Fibroblast of lung (primary cell): ENCODE measurements around the gene STK32B. TPM values are rescaled to one million over a fixed set of nuclear protein-coding genes. Genes with fewer than 3 reads are reported as not detected.
"Not testable (repeated sequence)": the region's sequence is repeated elsewhere in the genome, so short reads cannot be mapped to it uniquely, and the experiment has no call there.

Source experiments
- DNase-seq, 2 donors: peaks; one replicate each; pipeline versions ENCODE4 v3.0.0 to v3.0.0-alpha.2; 2010; ENCODE audit warnings: low read depth in 2 of 2
- H2AFZ ChIP-seq: 2 replicates; pipeline ENCODE4 v1.5.1; 2012; ENCODE audit warnings: low read length, control low read depth, inconsistent platforms
- H3K27ac ChIP-seq: 2 replicates; pipeline ENCODE4 v1.5.1; 2011; ENCODE audit warnings: low read length, control low read depth; ENCODE audit not compliant: insufficient read depth
- H3K27me3 ChIP-seq: 2 replicates; pipeline ENCODE4 v1.5.1; 2011; ENCODE audit warnings: mild to moderate bottlenecking, low read length; ENCODE audit not compliant: control insufficient read depth, insufficient read depth
- H3K36me3 ChIP-seq: 2 replicates; pipeline ENCODE4 v1.5.1; 2011; ENCODE audit warnings: low read length; ENCODE audit not compliant: control insufficient read depth, insufficient read depth
- H3K4me1 ChIP-seq: 2 replicates; pipeline ENCODE4 v1.5.1; 2011; ENCODE audit warnings: low read length; ENCODE audit not compliant: control insufficient read depth, insufficient read depth; ENCODE audit errors: extremely low read depth
- H3K4me2 ChIP-seq: 2 replicates; pipeline ENCODE4 v1.5.1; 2011; ENCODE audit warnings: low read length, control low read depth; ENCODE audit not compliant: insufficient read depth; ENCODE audit errors: extremely low read depth
- H3K4me3 ChIP-seq, 4 experiments: fragments of 200-600 bp in 1 of 4; sonication (generic) in 1 of 4; replicated peaks in 1 of 4; 2 replicates each; pipeline ENCODE4 v1.5.1; 2011 to 2016; ENCODE audit warnings: low read length in 4 of 4, low read depth in 3 of 4, mild to moderate bottlenecking in 3 of 4, control low read depth in 2 of 4, inconsistent platforms in 1 of 4, mixed read lengths in 1 of 4; ENCODE audit not compliant: insufficient read depth in 1 of 4; ENCODE audit errors: control extremely low read depth in 1 of 4
- H3K79me2 ChIP-seq: 2 replicates; pipeline ENCODE4 v1.5.1; 2012; ENCODE audit warnings: mild to moderate bottlenecking, low read length, inconsistent platforms; ENCODE audit not compliant: control insufficient read depth, insufficient read depth
- H3K9ac ChIP-seq: 2 replicates; pipeline ENCODE4 v1.5.1; 2011; ENCODE audit warnings: mild to moderate bottlenecking, low read length, control low read depth; ENCODE audit not compliant: insufficient read depth
- H3K9me3 ChIP-seq: 2 replicates; pipeline ENCODE4 v1.5.1; 2012; ENCODE audit warnings: low read depth, low read length; ENCODE audit not compliant: control insufficient read depth, insufficient read depth
- H4K20me1 ChIP-seq: 2 replicates; pipeline ENCODE4 v1.5.1; 2011; ENCODE audit warnings: low read length; ENCODE audit not compliant: control insufficient read depth, insufficient read depth; ENCODE audit errors: extremely low read depth
- EZH2 ChIP-seq: IDR thresholded peaks from 2 replicates; pipeline ENCODE4 v1.5.1; 2012; ENCODE audit warnings: low read length, control low read depth, mild to moderate bottlenecking; ENCODE audit errors: missing control alignments
- polyA minus RNA-seq: library from RNA; depleted of rRNA, polyadenylated mRNA; stranded (reverse); fragments of >200 nt; gene quantifications from 2 replicates; pipeline ENCODE4 v1.2.3, GENCODE V29; 2011; ENCODE audit warnings: low replicate concordance
- polyA plus RNA-seq, 2 donors: library from polyadenylated mRNA; depleted of rRNA in 1 of 2; stranded (reverse) in 1 of 2; unstranded in 1 of 2; fragments of >200 nt; gene quantifications; 2 replicates each; pipeline ENCODE4 v1.2.1, GENCODE V29; 2011 to 2012; ENCODE audit warnings: missing spikeins in 1 of 2
- total RNA-seq: library from RNA; depleted of rRNA; stranded (reverse); fragments of >200 nt; gene quantifications from 2 replicates; pipeline ENCODE4 v1.2.1, GENCODE V29; 2014
- TF ChIP-seq, protein P1 (sequence below), 2 donors: IDR thresholded peaks in 1 of 2; conservative IDR thresholded peaks in 1 of 2; 1 replicate in 1 of 2; 2 replicates in 1 of 2; pipeline ENCODE4 v1.5.1; 2011 to 2012; ENCODE audit warnings: low read length in 2 of 2, control low read depth in 1 of 2, inconsistent platforms in 1 of 2, low read depth in 1 of 2, mild to moderate bottlenecking in 1 of 2

STK32B gene
- under 0.01 and 0.50 TPM in 2 replicates for total RNA-seq
- polyA plus RNA-seq = 1.3 and 1.4 TPM in 2 replicates
- polyA plus RNA-seq (2012) = 1.3 and 1.7 TPM in 2 replicates
- 0.98 and 4.7 TPM in 2 replicates for polyA minus RNA-seq

DNA sequence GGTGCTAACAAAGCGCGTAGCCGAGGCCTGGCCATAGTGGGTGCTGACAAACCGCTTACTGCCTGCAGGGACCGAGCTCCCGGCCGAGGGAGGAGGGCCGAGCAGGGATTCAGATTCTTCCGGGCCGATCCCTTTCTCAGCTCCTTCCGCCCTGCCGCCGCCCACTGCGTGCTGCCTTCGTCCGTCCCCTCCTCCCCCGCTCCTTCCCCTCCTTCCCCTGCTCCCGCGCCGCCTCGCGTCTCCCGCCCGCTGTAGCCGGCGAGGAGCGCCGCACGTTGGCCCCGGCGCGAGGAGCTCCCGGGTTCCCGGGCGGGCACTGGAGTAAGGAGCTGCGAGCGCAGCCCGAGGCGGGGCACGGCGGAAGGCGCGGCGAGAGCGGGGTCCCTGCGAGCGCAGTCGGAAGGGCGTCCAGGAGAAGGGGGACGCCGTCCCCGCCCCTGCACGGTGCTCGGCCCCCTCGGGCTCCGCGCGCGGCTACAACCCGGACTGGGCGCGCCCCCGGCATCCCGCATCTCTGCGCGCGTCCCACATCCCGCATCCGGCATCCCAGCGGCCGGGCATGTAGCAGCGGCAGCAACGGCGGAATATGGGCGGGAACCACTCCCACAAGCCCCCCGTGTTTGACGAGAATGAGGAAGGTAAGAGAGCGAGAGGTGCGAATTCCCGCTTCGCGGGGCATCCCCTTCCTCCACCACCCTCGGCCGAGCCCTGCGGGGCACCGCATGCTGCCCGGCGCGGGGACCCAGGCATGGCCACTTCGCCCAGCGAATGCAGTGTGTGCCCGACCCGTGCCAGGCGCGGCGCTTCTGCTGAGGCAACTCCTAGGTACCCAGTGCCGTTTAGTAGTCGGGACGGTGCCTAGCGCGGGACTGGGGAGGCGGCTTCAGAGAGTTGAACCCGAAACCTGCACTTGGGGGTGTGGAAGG is at the start of gene STK32B:
Gene STK32B, plus strand, starts transcription at position 203 of the 926 bp plus-strand sequence.
- peaks cover 8% of the 10 kb centered on the region for H3K27me3 ChIP-seq
- peaks cover 2% of the 10 kb centered on the region for H3K4me1 ChIP-seq
- H3K9ac ChIP-seq = peak within 1 kb of the TSS; percentile 48
- no peaks in the 10 kb centered on the region for H3K9me3 ChIP-seq
- H3K27ac ChIP-seq = no peak within 1 kb of the TSS
- H3K4me3 ChIP-seq = peak within 1 kb of the TSS; percentile 39 to 66 (median 56)
- no peaks in the 10 kb centered on the region for H4K20me1 ChIP-seq
- no peaks in the 10 kb centered on the region for H3K36me3 ChIP-seq
- TF ChIP-seq, protein P1, sequence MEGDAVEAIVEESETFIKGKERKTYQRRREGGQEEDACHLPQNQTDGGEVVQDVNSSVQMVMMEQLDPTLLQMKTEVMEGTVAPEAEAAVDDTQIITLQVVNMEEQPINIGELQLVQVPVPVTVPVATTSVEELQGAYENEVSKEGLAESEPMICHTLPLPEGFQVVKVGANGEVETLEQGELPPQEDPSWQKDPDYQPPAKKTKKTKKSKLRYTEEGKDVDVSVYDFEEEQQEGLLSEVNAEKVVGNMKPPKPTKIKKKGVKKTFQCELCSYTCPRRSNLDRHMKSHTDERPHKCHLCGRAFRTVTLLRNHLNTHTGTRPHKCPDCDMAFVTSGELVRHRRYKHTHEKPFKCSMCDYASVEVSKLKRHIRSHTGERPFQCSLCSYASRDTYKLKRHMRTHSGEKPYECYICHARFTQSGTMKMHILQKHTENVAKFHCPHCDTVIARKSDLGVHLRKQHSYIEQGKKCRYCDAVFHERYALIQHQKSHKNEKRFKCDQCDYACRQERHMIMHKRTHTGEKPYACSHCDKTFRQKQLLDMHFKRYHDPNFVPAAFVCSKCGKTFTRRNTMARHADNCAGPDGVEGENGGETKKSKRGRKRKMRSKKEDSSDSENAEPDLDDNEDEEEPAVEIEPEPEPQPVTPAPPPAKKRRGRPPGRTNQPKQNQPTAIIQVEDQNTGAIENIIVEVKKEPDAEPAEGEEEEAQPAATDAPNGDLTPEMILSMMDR (conservative IDR thresholded peaks at IDR 0.05 in 1 of 2, IDR thresholded peaks at IDR 0.05 in 1 of 2; ENCODE audit: low read depth in 1 of 2, low read length in 2 of 2) = no peak
- no peak for TF ChIP-seq EZH2
- H3K4me2 ChIP-seq = peak within 1 kb of the TSS; percentile 97
- H3K79me2 ChIP-seq = no peaks in the 10 kb centered on the region
- peak within 1 kb of the TSS; percentile 84 for H2AFZ ChIP-seq
- peak; percentile 60 to 84 for DNase-seq

DNA sequence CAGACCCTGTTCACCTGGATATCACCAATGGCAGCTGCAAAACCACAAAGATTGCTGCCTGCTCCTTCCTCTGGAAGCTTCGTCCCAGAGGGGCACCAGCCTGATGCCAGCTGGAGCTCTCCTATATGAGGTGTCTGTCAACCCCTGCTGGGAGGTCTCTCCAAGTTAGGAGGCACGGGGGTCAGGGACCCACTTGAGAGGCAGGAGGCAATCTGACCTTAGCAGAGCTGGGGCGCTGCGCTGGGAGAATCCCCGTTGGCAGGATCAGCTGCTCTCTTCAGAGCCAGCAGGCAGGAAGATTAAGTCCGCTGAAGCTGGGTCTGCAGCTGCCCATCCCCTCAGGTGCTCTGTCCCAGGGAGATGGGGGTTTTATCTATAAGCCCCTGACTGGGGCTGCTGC is 49.6 kb upstream of the STK32B start:
- not testable (repeated sequence) for H3K79me2 ChIP-seq, H4K20me1 ChIP-seq, H3K9me3 ChIP-seq, DNase-seq, H3K27me3 ChIP-seq, H3K36me3 ChIP-seq, H3K27ac ChIP-seq, H3K4me1 ChIP-seq, H3K9ac ChIP-seq, H2AFZ ChIP-seq, H3K4me3 ChIP-seq, H3K4me2 ChIP-seq

DNA sequence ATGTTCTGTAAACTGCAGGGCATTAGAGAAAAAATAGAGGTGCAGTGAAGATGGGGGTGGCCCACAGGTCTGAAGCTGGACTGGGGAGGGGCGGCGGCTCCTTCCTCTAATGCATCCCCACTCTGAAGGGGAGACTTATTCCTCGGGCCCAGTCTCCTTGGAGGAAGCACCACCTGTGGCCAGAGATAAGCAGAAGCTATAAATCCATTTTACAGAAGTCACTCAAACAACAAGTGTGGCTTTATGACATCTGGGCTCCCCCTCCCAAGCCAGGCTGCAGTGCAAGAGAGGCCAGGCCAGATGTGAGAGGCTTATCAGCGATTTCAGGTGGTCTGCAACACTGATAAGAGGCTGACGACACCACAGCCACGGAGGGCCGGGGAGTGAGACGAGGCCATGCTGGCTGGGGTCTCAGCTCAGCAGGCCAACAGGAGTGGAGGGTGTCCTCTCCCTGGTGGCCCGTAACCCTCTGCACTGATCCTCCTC is 47.9 kb upstream of the STK32B start:
- no peak overlapping the region for H2AFZ ChIP-seq
- H3K4me1 ChIP-seq = no peaks in the 10 kb centered on the region
- no peaks in the 10 kb centered on the region for H3K79me2 ChIP-seq

More for the DNA sequence above, 47.9 kb upstream of the STK32B start:
- no peak overlapping the region for H3K9ac ChIP-seq
- no peak for DNase-seq
- H3K4me2 ChIP-seq = no peak overlapping the region
- H4K20me1 ChIP-seq = no peaks in the 10 kb centered on the region
- H3K9me3 ChIP-seq = no peaks in the 10 kb centered on the region
- no peak overlapping the region for H3K27ac ChIP-seq
- no peaks in the 10 kb centered on the region for H3K27me3 ChIP-seq
- H3K36me3 ChIP-seq = no peaks in the 10 kb centered on the region
- TF ChIP-seq, protein P1 (conservative IDR thresholded peaks at IDR 0.05 in 1 of 2, IDR thresholded peaks at IDR 0.05 in 1 of 2; ENCODE audit: low read depth in 1 of 2, low read length in 2 of 2) = no peak
- TF ChIP-seq EZH2 = no peak
- H3K4me3 ChIP-seq = no peak overlapping the region
